ENCODE measurements around the gene TMEM121B.
A peak's percentile ranks its signal among the peaks of the same experiment; 100 is the strongest.
"Not testable (repeated sequence)": the region's sequence is repeated elsewhere in the genome, so short reads cannot be mapped to it uniquely, and the experiment has no call there.

TMEM121B gene

DNA sequence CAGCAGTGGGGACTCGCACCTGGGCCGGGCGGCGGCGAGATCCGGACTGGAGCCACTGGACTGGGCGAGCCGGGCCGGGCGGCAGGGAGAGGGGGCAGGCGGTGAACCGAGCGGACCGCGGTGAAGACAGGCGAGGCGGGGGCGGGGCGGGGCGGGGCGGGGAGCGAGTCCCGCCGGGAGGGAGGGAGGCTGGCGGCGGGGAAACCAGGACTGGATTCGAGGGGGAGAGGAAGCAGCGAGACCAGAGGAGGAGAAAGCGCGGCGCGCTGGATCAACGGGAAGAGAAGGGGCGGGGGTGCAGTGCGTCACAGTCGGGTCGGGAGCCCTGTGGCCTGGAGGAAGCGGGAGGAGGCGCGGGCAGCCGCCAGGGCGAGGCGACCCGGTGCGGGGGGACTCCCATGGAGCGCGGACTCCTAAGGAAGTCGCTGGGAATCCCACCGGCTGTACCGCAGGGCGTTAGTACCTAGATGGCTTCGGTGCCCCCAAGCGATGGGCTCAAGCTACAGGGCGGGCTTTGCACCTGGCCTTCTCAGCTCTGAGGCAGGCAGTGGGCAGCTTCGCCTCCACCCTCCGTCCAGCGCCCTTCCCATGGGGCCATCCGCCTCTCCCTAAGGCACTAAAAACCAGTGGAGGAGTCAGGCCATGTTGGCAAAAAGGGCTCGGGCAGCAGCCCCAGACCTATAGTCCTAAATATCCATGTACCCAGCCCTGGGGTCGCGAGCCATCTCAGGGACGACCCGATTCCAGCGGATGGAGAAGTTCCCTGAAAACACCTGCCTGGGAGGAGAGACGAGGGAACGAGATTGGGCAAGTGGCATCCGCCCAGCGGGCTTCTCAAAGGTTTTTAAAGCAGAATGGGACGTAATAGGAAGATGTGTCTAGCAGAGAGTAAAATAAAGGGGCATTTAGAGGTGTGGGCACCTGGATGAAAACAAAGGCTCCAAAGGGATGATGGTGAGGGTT lies at the start of gene TMEM121B:
TSS of gene TMEM121B (minus strand) at position 128 of the 963 bp plus-strand sequence. CDS start 233 bp downstream, outside the sequence.
- peak; percentile 23 for DNase-seq

- no peak for DNase-seq
These were observed 46.3 kb upstream of the TMEM121B start for GRCh38 chr22:17167486-17167885.

DNA sequence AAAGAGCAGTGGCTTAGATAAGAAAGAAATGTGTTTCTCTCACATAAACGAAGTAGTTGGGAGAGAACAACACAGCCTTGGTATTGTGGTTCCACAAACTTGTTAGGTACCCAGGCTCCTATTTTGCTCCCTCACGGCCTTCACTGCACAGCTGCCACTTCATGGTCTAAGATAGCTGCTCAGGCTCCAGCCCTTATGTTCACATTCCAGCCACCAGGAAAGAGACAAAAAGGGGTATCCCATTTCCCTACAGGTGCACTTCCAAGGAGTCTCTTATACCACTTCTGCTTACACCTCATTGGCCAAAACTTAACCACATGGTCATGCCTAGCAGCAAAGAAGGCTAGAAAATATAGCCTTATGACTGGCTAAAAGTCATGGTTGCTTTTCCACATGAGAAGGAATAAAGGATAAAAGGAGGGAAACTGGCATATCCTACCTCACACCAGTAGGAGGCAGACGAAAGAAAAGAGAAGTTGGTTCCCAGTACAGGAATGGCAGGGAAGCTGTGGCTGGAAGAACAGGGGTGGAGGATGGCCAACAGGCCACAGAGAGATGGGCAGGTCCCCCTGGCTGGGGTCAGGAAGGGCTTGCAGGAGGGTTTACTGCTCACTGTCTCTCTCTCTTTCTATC lies 43.3 kb upstream of the TMEM121B start:
- no peak for DNase-seq

DNA sequence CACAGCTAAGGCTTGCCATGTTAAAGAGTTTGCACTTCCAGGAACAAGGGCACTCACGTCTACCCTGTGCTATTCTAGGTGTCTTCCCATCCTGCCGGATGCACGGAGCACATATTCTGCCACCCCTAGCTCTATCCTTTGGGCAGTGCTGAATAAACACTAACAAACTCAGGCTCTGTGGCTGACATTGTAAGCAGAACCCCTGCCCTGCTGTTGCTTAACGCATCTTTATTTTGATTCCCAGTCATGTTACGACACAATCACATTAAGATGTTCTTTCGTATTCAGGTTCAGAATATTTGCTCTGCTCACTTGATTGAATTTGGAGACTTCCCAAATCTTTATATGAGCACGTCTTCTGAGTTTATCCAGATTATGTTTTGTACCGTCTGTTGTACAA lies 41.6 kb upstream of the TMEM121B start:
- DNase-seq: no peak

DNA sequence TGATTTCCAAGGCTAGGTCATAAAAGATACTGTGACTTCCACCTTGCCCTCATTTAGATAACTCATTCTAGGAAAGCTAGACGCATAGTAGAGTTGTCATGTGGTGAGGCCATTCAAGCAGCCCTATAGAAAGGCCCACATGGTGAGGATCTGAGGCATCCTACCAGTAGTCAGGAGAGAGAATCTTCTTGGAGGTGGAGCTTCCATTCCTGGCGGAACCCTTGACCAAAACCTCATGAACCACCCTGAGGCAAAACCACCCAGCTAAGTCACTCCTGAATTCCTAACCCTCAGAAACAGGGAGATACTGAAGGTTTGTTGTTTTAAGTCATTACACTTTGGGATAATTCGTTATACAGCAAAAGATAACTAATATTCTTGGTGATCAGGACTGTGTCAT lies 40.8 kb upstream of the TMEM121B start:
- DNase-seq: no peak

- peak; percentile 84 for DNase-seq
These were observed 38.4 kb upstream of the TMEM121B start for GRCh38 chr22:17159504-17159951.

DNA sequence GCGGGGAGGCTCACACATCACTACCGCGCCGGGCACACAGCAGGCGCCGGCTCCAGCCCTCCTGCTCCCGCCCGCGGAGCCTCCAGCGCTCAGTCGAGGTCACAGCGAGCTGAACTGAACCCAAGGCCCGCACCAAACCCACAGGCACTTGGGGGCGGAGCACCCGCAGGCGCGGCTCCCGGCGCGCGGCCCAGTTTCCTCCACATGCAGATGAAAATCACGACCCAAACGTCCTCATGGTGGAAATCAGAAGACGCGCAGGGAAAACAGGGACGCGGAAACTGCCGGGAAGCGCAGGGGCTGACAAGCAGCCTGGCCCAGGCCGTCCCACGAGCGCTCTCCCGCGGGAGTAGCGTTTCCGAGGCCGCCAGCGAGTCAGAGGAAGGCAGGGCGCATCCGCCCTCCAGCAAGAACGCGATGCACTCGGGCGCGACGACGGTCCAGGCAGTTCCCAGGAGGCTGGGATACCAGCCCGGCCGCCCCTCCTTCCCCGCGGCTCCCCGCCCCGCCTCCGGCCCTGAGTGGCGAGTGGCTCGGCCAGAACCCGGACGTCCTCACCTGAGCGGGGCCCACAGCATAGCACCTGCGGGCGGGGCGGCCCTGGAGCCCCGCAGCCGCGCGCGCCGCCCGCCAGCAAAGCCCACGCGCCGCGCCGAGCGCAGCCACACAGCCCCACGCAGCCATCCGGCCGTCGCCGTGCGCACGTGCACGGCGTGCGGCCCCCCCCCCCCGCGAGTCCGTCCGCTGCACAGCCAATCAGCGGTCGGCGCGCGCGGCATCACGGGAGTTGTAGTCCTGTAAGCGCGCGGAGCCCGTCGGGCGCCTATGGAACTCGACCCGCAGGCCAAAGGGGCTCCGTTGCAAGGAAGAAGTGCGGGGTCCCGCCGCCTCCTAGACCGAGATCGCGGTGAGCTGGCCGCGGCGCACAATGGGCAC lies 37.7 kb upstream of the TMEM121B start, which contains the start of gene HDHD5:
TSS of gene HDHD5 (minus strand) at position 710 of the 936 bp plus-strand sequence. CDS start at position 684, 26 bp downstream.
- peak; percentile 88 for DNase-seq

DNA sequence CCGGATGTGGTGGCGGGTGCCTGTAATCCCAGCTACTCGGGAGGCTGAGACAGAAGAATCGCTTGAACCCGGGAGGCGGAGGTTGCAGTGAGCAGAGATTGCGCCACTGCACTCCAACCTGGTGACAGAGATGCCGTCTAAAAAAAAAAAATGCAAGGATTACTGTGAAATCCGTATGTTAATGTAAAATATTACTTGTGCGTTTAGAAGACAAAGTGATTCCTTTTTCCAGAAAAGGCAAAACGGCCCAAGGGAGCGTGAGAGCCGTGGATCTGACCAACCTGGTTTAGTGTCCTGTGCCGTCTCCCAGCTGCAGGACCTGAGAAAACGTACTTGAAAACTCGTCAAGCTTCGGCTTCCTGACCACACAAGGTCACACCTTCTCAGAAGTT lies 37.0 kb upstream of the TMEM121B start:
- DNase-seq: no peak

- no peak for DNase-seq
These were observed 36.6 kb upstream of the TMEM121B start for GRCh38 chr22:17157714-17158113.

DNA sequence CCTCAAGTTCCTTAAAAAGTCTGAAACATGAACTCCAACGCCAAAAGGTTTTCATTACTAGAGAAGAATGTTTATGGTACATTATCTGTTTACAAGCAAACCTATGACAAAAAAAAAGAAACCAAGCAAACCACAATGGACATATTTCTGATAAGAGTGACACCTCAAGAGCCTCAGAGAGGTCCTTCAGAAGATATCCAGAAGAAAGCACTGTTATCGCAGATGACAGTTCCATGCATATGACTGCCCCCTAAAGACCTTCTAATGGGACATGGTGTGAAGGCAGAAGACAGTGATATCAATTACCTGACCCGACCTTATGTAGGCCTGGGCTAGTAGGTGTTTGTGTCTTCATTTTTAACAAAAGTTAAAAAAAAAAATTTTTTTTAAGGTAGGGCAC lies 34.8 kb upstream of the TMEM121B start:
- DNase-seq: no peak

DNA sequence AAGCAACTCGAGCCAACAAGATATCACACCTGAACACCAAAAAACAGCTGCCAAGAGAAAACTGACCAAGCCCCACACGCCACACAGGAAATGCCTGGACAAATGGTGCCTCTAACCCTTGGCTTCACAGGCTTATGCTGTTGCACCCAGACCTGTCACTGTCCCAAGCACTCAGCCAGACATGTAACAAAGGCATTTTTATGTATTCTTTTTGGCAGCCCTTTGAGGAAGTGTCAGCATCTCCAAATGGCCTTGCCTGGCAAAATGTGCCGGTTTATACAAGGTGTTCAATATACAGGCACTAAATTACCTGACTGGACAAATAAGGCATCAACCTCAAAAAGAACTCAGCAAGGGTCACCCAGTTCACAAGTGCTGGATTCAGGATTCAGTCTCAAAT lies 31.8 kb upstream of the TMEM121B start:
- no peak for DNase-seq

GRCh38 chr22:17152340-17152739 lies 31.2 kb upstream of the TMEM121B start:
- no peak for DNase-seq

DNA sequence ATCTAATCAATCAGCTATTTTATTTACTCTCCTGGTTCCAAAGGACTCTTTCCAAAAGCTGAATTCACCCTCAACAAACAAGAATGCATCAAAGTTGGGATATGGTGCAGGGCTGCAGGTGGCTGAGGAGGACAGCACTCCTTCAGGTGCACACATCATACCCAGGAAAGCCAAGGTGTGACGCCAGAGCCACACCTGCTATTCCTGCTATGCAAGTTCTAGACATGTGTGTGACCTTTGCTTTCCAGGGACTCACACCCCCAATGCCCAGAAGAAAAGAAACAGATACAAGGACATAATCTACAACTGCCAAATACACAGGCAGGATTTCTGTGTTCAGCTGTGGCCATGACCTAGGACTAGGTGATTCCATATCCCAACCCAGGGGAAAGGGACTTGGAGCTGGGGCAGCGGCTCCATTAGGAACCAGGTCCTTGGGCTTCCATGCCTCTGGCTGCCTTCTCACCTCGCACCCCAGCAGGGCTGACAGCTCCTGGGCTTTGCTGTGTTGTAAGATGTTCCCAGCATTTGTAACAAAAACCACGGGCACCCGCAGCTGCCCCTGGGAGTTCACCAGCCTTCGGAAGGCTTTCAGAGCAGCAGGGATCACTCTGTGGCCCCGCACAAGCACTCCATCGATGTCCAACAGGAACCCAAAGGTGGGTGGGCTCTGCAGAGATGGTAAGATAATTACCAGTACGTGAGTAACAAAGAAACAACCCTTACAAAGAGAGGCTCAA lies 28.1 kb upstream of the TMEM121B start:
- DNase-seq: no peak

GRCh38 chr22:17147458-17147857 lies 26.3 kb upstream of the TMEM121B start:
- not testable (repeated sequence) for DNase-seq

GRCh38 chr22:17145021-17145680 lies 24.0 kb upstream of the TMEM121B start:
- no peak for DNase-seq

DNA sequence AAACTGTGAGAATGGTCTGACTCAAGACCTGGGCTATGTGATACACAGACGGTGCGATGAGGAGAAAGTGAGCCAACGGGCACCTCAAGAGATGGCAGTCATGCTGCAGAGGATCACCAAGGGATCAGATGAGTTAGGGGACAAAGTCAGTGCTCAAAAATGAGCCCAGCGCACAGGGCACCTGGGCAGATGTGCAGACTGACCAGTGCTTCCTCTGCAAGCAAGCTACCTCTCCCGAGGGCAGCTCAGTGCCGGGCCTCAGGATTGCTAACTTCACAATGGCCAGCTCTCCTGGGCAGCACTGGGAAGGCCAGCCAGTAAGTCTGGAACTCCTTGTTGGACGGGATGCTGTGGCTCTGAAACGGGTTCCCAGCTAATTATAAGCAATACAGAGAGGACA lies 22.7 kb upstream of the TMEM121B start:
- DNase-seq: no peak

DNA sequence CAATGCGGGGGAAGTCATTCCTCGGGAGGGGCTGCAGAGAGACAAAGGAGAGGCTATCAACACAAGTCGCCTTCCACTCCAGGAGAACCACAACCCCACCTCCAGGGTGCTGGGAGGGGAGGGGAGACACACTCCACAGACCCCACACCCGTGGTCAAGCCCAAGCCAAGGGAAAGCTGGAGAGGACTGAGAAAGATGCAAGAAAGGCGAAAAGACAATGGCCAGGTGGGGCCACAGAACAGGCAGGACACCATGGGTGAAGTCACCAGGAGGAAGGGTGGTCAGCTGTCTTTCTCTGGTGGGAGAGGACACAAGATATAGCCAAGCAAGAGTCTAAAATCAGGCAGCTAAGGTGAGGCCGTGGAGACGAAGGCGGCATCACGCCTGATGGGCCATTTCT lies 21.9 kb upstream of the TMEM121B start:
- DNase-seq: no peak

GRCh38 chr22:17140826-17141766 lies 19.9 kb upstream of the TMEM121B start:
- DNase-seq: no peak

GRCh38 chr22:17140022-17140421 lies 18.9 kb upstream of the TMEM121B start:
- DNase-seq: no peak

DNA sequence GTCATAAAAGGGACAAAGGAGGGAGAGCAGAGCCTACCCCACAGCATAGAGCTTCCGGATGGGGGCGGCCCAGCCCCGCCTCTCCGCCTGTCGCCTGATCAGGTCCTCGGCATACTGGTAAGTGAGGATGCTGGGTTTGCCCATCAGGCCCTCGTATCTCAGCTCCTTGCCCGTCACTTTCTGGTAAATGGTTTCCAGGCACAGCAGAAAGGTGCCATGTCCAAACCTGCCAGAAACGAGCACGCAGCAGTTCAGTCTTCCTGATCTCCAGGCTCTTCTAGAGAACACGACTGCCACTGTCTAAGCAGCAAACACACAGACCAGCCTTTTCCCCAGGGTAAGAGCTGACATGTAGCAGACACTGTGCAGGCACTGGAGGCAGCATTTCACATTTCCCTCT lies 17.4 kb upstream of the TMEM121B start:
- DNase-seq: no peak
